Neutrophil (primary cell): ENCODE data around the gene ACSF3.
A peak's percentile ranks its signal among the peaks of the same experiment; 100 is the strongest.
"Not testable (repeated sequence)": the region's sequence is repeated elsewhere in the genome, so short reads cannot be mapped to it uniquely, and the experiment has no call there.

ENCODE experiments used
- H3K27ac ChIP-seq: fragments of 200-600 bp; sonication (generic); 2 replicates; pipeline ENCODE4 v1.5.1; 2016; ENCODE audit warnings: mild to moderate bottlenecking, moderate library complexity
- H3K27me3 ChIP-seq: fragments of 200-600 bp; sonication (generic); 2 replicates; pipeline ENCODE4 v1.6.0; 2016; ENCODE audit warnings: mild to moderate bottlenecking
- H3K36me3 ChIP-seq: fragments of 200-600 bp; sonication (generic); 2 replicates; pipeline ENCODE4 v1.5.1; 2017
- H3K4me1 ChIP-seq, 2 experiments: fragments of 200-600 bp in 1 of 2; sonication (generic) in 1 of 2; 1 replicate in 1 of 2; 2 replicates in 1 of 2; pipeline versions ENCODE4 v1.5.1 to v1.6.1; 2013 to 2016; ENCODE audit warnings: low read depth in 1 of 2, low read length in 1 of 2, mild to moderate bottlenecking in 1 of 2, moderate library complexity in 1 of 2; ENCODE audit not compliant: control insufficient read depth in 1 of 2, insufficient read depth in 1 of 2
- H3K4me3 ChIP-seq, 2 experiments: fragments of 200-600 bp in 1 of 2; sonication (generic) in 1 of 2; 1 replicate in 1 of 2; 2 replicates in 1 of 2; pipeline ENCODE4 v1.5.1; 2013 to 2016; ENCODE audit warnings: low read depth in 1 of 2, low read length in 1 of 2, mild to moderate bottlenecking in 1 of 2, moderate library complexity in 1 of 2
- H3K9me3 ChIP-seq: fragments of 200-600 bp; sonication (generic); 2 replicates; pipeline ENCODE4 v1.5.1; 2016
- TF ChIP-seq, protein P1 (sequence below): fragments of 200-600 bp; sonication (generic); IDR thresholded peaks from 2 replicates; pipeline ENCODE4 v1.5.1; 2016; ENCODE audit warnings: antibody characterized with exemption

Gene ACSF3

DNA sequence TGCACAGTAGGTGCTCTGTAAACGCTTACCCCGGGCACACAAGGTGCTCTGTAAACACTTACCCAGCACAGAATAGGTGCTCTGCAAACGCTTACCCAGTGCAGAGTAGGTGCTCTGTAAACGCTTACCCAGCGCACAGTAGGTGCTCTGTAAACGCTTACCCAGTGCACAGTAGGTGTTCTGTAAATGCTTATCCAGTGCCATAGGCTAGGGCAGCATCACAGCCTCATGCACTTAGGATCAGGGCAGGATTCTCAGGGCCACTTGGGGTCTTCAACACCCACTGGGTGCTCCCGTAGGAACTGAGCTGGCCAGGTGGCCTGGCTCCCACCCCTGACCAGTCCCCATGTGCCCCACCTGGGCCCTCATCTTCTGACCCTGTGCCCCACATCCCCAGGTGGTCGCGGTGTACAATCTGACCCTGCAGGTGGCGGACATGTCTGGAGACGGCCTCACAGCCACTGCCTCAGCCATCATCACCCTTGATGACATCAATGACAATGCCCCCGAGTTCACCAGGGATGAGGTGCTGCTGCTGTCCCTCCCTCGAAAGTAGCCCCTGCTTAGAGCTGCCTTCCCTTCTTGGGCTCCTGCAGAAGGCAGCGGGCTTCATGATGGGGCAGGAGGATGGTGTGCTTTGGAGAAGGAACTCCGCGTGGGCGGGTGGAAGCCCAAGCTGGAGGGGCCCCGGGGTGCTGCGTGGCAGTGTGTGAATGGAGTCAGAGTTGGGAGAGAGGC, 93.5 kb downstream of the ACSF3 start:
- Histone ChIP-seq H3K4me1 (peaks cover 2 to 6% of the 10 kb centered on the region in 2 experiments), H3K27me3 (peaks cover 57% of the 10 kb centered on the region), H3K27ac (peak overlapping the region; percentile 53), H3K36me3 (no peaks in the 10 kb centered on the region), H3K4me3 (no peak overlapping the region), H3K9me3 (no peaks in the 10 kb centered on the region)
- TF ChIP-seq, protein P1, sequence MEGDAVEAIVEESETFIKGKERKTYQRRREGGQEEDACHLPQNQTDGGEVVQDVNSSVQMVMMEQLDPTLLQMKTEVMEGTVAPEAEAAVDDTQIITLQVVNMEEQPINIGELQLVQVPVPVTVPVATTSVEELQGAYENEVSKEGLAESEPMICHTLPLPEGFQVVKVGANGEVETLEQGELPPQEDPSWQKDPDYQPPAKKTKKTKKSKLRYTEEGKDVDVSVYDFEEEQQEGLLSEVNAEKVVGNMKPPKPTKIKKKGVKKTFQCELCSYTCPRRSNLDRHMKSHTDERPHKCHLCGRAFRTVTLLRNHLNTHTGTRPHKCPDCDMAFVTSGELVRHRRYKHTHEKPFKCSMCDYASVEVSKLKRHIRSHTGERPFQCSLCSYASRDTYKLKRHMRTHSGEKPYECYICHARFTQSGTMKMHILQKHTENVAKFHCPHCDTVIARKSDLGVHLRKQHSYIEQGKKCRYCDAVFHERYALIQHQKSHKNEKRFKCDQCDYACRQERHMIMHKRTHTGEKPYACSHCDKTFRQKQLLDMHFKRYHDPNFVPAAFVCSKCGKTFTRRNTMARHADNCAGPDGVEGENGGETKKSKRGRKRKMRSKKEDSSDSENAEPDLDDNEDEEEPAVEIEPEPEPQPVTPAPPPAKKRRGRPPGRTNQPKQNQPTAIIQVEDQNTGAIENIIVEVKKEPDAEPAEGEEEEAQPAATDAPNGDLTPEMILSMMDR = no peak

DNA sequence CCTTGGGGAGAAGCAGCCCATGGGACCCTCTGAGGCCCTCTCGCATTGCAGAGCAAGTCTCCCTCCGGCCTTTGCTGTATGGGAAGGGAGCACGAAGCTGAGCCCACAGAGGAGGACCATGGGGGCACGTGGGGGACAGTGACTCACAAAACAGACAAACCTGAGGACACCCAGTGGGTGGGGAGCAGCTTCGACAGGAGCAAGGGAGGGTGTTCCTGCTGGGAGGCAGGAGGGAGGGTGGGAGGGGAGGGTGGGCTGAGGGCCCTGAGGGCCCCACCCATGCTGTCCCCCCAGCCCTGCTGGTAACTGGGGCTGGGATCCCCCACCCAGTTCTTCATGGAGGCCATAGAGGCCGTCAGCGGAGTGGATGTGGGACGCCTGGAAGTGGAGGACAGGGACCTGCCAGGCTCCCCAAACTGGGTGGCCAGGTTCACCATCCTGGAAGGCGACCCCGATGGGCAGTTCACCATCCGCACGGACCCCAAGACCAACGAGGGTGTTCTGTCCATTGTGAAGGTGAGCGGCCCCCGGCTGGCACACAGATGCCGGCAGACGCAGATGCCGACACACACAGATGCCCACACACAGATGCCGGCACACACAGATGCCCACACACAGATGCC, 94.2 kb downstream of the ACSF3 start:
- H3K27ac ChIP-seq = peak overlapping the region; percentile 53
- peaks cover 3 to 7% of the 10 kb centered on the region in 2 experiments for H3K4me1 ChIP-seq
- peaks cover 56% of the 10 kb centered on the region for H3K27me3 ChIP-seq
- no peaks in the 10 kb centered on the region for H3K9me3 ChIP-seq
- H3K4me3 ChIP-seq = no peak overlapping the region
- no peaks in the 10 kb centered on the region for H3K36me3 ChIP-seq
- TF ChIP-seq, protein P1 = no peak

DNA sequence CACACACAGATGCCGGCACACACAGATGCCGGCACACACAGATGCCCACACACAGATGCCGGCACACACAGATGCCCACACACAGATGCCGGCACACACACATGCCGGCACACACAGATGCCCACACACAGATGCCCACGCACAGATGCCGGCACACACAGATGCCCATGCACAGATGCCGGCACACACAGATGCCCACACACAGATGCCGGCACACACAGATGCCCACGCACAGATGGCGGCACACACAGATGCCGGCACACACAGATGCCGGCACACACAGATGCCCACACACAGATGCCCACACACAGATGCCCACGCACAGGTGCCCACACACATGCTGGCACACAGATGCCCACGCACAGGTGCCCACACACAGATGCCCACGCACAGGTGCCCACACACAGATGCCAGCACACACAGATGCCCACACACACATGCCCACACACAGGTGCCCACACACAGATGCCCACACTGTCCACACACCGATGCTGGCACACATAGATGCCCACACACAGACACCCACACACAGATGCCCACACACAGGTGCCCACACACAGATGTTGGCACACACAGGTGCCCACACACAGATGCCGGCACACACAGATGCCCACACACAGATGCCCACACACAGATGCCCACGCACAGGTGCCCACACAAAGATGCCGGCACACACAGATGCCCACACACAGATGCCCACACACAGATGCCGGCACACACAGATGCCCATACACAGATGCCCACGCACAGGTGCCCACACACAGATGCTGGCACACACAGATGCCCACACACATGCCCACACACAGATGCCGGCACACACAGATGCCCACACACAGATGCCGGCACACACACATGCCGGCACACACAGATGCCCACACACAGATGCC, 95.1 kb downstream of the ACSF3 start:
- not testable (repeated sequence) for H3K27ac ChIP-seq, H3K9me3 ChIP-seq, H3K36me3 ChIP-seq, H3K4me1 ChIP-seq, H3K4me3 ChIP-seq
- peaks cover 55% of the 10 kb centered on the region for H3K27me3 ChIP-seq

DNA sequence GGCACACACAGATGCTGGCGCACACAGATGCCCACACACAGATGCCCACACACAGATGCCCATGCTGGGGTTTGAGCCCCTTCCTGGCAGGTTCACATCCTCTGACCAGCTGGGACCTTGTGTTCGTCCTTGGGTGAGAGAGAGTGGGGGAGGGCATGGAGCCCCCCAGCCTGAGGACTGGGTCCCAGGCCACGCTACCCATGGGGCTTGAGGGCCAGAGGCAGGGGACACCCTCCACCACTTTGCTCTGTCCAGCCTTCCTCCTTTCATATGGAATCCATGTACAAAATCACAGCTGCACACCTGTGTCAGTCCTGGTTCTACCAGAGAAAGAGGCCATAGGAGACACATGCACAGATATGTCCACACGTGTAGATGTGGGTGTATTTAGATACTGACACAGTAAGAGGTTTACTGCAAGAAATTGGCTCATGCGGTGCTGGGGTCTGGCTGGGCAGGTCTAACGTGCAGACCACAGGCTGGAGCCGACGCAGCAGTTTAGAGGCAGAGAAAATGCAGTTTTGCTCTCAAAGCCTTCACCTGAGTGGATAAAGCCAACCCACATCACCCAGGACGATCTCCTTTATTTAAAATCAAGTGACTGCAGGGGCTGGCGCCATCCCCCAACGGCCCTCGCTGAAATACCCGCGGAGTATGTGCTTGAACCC, 95.8 kb downstream of the ACSF3 start:
- H3K9me3 ChIP-seq = no peaks in the 10 kb centered on the region
- peaks cover 55% of the 10 kb centered on the region for H3K27me3 ChIP-seq
- H3K27ac ChIP-seq = no peak overlapping the region
- peaks cover 3 to 7% of the 10 kb centered on the region in 2 experiments for H3K4me1 ChIP-seq
- H3K4me3 ChIP-seq = no peak overlapping the region
- TF ChIP-seq, protein P1 = no peak
- no peaks in the 10 kb centered on the region for H3K36me3 ChIP-seq

DNA sequence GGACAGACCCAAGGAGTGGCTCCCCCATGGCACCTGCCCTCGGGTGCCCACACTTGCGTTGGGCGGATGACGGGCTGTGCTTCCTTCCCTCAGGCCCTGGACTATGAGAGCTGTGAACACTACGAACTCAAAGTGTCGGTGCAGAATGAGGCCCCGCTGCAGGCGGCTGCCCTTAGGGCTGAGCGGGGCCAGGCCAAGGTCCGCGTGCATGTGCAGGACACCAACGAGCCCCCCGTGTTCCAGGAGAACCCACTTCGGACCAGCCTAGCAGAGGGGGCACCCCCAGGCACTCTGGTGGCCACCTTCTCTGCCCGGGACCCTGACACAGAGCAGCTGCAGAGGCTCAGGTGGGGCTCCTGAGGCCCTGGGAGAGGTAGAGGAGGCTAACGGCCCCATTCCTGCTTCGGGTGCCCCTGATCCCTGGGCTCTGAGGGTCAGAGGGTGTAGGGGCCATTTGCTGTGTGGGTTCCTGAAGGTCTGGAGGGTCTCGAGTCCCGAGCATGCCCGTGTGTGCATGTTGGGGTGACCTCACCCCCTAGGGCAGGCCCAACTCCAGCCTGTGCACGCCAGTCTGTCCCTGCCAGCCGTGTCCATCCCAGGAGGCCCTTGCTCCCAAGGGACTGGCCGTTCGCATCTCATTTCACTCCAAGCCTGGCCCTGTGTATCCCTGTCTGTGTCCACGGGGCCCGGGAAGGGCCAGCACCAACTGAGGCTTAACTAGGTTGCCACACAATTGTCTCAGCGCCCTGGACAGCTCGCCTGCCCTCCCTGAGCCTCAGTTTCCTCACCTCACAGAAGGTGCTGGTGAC, 96.7 kb downstream of the ACSF3 start:
- no peak overlapping the region for H3K4me3 ChIP-seq
- H3K9me3 ChIP-seq = no peaks in the 10 kb centered on the region
- H3K27ac ChIP-seq = no peak overlapping the region
- TF ChIP-seq, protein P1 = no peak
- peaks cover 57% of the 10 kb centered on the region for H3K27me3 ChIP-seq
- peaks cover 3 to 7% of the 10 kb centered on the region in 2 experiments for H3K4me1 ChIP-seq
- no peaks in the 10 kb centered on the region for H3K36me3 ChIP-seq
